Activated CD8-positive, alpha-beta memory T cell treated with anti-CD3 and anti-CD28 coated beads, Interleukin-2, amount 50 U/mL, for 48 hours (primary cell): ENCODE results near the gene COL20A1.
"Not testable (repeated sequence)": the region's sequence is repeated elsewhere in the genome, so short reads cannot be mapped to it uniquely, and the experiment has no call there.

Experiments
- DNase-seq: peaks from one replicate; pipeline ENCODE4 v3.0.0-alpha.2; 2020

Gene COL20A1

DNA sequence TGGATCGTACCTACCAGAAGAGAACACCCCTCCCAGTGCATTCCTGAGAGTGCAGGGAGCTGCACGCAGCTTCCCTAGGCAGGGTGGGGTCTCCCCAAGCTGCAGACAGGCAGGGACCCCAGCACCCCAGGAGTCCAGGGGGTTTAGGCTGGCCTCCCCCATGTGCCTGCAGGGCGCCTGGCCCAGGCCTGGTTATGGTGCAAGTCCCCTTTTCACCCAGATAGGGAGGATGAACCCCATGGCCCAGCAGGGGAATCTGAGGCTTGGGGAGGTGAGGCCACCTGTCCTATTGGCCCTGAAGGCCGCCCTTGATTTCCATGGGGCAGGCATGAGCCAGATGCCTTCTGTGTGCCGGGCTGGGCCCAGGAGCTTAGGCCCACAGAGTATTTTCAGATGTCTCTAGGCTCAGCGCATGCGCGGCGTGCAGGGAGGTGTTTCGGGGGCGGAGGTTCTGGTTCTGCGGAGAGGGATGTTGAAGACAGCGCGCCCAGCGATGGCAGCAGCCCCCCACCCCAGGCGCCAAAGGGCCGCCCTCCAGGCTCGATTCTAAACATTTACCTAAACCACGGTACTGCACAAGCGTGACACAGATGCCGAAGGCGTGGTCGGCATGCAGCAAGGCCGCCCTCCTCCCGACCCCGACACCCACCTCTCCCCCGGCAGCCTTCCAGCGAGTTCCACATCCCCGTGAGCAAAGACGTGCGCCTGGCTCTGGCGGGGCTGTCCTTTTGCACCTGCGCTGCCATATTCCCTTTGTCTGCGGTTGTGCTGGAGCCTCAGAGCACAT is 29.4 kb downstream of the COL20A1 start:
- DNase-seq = no peak

DNA sequence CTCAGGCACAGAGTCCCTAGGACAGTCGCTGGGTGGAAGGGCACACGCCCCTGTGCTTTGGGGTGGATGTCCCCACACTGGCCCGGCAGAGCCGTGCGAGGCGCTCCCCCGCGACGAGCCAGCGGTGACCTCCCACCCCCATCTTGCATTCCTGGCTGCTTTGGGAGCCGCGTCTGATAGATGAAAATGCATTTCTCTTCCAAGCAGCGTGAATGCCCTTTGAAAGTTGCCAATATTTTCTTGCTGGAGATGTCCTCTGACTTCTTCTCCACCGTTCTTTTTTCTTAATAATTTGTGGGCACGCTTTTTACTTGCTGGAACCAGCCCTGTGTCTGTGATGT is 29.9 kb downstream of the COL20A1 start:
- no peak for DNase-seq

DNA sequence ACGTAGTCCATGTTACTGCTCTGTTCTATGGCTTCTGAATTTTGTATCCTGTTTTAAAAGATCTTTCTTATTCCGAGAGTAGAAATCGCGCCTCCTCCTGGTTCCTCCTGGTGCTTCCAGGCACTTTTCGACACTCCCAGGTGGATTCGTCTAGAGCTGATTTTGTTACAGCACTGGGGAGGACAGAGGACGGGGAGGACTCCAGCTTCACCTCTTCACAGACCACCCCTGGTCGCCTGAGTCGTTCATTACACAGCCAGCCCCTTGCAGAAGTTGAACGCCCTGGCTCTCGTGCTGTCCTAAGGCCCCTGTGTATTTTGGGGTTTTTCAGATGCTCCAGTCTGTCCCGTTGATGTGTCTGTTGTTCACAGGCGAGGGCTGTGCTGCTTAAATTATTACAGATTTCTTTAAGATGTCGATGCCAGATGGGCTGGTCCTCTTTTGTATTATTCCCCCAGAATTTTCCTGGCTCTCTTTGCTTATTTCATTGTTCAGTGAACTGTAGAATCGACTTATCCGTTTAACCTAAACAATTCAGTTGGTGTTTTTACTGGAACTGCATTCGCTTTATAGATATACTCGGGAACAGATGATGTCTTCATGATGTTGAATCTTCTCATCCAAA is 30.5 kb downstream of the COL20A1 start:
- no peak for DNase-seq

DNA sequence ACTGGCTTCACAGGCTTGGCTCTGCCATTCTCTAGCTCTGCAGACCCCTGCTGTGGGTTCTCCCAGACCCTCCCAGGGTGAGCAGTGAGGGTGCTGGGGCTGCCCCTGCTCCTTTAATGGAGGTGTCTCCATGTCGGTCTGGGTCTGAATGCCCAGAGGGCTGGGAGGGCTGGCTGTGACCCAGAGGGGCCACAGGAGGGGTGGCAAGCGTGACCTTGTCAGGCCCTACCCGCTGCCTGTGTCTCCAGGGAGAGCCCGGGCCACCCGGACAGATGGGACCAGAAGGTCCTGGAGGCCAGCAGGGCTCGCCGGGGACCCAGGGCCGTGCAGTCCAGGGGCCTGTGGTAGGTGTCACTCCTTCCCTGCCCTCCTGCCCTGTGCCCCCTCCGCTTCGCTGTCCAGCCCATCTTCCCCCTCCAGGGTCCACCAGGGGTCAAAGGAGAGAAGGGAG is 32.1 kb downstream of the COL20A1 start:
- no peak for DNase-seq

DNA sequence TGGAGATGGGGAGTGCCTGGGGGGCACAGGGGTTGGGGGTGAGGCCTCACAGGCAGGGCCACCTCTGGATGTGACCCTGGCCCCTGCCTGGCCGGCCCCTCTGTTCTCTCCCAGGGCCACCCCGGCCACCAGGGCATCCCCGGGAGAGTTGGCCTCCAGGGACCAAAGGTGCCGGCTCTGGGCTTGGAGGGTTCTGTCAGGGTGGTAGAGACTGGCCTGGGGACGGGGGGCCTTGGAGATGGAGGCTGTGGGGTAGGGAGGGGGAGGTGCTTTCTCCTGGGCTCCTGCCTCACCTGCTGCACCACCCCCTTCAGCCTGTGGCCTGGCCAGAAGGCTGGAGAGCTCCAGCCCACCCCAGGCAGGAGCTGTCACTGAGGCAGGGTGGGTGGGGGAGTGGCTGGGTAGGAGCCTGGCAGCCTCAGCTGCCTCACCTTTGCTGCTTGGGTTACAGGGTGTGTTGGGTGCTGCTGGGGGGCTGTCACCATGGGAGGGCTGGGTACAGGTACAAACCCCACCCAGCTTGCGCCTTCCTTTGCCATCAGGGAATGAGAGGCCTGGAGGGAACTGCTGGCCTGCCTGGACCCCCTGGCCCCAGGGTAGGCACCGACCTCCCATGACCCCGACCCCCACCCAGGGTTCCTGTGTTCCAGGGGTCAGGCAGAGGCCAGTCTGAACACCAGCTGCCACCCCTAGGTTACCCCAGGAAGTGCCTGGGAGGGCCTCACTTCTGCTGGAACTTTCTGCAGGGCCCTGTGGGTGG is 32.7 kb downstream of the COL20A1 start:
- DNase-seq = no peak

DNA sequence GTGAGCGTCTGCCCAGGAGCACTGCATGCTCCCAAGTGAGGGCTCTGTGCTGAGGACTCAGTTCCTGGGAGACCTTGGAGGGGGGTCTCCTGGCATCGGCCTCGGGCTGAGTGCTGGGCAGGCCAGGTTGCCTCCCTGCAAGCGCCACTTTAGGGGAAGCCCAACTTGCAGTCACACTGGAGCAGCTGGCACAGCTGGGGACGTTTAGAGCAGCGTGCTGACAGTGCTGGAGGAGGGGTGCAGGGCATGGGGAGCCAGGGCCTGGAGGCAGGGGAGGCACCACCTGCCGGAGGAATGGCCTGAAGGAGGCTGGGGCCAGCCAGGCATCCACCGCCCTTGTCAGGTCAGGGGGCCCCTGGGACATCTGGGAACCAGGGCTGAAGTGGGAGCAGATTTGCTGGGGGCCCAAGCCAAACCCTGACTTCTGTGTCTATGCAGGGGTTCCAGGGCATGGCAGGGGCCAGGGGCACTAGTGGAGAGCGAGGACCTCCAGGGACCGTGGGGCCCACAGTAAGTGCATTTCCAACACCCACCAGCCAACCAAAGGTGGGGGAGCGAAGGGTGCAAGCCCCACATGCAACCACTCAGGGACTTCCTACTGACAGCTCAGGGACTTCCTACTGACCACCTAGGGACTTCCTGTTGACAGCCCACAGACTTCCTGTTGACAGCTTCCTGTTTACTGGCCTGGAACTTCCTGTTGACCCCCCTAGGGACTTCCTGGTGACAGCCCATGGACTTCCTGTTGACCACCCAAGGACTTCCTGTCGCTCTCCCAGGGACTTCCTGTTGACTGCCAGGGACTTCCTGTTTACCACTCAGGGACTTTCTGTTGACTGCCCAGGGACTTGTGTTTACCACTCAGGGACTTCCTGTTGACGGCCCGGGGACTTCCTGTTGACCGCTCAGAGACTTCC is 33.6 kb downstream of the COL20A1 start:
- no peak for DNase-seq

DNA sequence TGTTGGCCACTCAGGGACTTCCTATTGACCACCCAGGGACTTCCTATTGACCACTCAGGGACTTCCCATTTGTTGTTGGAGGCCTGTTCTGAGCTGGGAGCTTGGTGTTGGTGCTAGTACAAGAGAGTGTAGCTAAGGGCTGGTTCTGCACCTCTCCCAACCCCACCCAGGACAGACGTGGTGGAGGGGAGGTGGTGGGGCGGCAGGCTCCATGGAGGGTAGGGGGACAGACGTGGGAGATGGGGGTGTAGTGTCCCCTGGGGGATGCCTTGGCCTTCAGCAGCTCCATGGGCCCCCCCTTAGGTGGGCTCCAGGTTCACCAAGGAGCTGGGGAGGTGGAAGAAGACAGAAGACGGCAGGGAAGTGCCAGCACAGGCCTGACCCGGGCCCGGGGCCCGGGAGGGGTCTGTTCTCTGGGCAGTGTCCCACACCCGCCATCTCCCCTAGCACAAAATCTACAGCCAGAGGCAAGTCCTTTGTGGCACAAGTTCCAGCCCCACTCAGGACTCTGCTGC is 34.3 kb downstream of the COL20A1 start:
- DNase-seq = no peak

DNA sequence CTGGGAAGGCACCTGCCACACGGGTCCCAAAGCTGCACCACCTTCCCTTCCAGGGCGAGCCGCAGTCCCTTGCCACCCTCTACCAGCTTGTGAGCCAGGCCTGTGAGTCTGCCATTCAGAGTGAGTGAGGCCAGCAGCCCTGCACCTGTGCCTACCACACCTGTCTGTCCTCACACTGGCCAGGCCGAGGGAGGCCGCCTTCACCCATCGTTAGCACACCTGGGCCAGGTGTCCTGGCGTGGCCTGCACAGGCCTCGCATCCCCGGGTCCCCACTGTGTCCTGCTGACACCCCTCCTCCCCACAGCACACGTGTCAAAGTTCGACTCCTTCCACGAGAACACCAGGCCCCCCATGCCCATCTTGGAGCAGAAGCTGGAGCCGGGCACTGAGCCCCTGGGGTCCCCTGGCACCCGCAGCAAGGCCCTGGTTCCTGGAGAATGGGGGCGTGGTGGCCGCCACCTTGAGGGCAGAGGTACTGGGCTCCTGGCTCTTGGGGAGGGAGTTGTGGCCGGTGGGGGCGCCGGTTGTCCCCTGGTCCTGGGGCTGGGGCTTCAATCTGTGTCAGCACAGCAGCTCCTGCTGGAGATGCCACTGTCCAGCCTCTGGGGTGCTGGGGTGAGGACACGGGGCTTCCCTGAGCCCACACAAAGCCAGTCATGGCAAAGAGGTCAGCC is 35.2 kb downstream of the COL20A1 start:
- DNase-seq = no peak

DNA sequence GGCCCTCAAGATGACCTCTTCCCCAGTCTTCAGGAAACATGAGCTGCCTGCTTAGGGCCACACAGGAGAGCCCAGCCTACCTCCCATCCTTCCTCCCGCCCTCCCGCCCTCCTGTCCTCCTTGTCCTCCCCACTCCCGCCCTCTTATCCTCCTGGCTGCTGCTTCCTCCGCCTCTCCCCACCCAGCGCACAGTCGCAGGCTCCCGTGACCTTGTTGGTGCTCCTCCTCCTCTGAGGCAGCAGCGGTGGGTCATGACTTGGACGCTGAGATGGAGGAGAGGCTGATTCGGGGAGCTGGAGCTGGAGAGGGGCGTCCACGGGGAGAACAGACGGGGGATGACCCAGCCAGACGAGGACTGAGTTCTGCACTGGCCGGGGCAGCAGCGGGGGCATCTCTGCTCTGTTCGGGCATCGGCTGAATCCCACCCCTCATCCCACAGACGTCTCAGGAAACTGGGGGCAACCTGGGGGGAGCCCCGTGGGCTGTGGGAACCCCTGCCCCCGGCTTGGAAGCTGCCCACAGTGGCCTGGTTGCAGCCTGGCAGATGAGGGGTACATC is 35.8 kb downstream of the COL20A1 start:
- DNase-seq = no peak

DNA sequence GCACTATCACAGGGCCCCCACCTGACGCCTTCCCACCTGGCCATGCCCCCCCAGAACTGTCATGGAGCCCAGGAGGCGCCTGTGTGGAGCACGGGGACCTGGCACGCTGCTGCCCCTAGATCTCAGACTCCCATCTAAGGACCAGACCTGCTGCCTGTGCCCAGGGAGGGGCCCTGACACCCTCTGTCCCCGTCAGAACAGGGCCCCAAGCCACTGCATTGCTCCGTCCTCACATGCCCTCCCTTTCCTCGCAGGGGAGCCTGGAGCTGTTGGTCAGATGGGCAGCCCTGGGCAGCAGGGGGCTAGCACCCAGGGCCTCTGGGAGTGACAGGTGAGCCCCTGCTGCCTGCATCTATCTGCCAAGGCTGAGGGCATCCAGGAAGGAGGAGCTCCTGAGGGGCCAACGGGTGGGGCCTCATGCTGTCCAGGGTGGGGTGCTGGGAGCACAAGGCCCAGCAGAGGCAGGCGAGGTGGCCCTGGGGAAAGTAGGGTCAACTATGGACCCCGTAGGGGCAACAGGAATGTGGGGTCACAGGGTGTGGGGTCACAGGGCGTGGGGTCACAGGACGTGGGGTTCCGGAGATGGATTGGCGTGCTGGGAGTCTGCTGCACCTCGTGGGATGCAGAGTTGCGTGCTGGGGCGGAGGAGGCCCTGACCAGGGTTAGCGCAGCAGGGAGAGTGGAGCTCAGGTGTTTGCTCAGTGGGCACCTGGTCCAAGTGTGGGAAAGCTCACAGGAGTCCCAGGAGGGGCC is 36.5 kb downstream of the COL20A1 start:
- DNase-seq = no peak

DNA sequence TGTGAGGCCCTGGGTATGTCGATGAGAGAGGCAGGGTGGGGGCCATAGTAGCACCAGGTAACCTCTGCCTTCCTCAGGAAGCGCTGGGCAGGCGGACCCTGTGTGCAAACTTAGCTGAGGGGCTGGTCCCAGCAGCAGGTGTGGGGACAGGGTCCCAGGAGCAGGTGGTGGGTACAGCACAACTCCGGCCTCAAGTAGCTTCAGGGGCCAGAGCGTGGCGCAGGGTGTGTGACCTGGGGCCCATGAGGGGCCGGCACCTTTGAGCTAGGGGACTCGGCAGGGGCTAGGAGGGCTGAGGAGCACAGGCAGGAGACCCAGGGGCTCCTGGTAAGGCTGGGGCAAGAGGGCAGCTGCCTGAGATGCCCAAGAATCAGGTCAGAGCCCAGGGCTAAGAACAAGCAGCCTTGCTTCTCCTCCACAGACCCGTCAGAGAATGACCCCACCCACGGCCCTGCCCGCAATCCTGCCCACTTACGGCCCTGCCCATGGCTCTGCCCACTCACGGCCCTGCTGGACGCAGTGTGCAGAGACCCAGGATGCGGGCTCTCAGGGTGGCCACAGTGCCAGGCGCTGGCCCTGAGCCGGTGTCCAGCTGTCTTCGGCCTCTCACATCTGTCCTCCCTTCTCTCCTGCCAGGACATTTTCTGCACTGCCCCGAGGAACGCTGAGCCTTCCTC is 37.2 kb downstream of the COL20A1 start:
- no peak for DNase-seq

DNA sequence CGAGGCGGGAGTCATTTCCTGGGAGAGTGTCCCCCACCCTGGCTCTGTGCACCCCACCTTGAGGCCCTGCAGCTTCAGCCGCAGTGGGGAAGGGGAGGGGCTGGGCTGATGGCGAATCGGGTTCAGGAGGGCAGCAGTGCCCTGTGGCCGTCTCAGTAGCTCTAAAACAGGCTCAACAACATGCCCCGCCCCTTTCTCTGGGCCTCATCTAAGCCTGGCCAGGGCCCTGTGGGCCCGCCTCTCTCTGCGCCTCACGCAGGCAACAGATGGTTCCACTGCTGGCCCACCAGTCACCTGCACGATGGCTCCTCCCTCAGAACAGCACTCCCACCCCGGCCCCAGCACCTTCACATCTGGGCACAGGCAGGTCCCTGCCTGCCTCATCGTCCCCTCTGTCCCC is 38.0 kb downstream of the COL20A1 start:
- DNase-seq = no peak

DNA sequence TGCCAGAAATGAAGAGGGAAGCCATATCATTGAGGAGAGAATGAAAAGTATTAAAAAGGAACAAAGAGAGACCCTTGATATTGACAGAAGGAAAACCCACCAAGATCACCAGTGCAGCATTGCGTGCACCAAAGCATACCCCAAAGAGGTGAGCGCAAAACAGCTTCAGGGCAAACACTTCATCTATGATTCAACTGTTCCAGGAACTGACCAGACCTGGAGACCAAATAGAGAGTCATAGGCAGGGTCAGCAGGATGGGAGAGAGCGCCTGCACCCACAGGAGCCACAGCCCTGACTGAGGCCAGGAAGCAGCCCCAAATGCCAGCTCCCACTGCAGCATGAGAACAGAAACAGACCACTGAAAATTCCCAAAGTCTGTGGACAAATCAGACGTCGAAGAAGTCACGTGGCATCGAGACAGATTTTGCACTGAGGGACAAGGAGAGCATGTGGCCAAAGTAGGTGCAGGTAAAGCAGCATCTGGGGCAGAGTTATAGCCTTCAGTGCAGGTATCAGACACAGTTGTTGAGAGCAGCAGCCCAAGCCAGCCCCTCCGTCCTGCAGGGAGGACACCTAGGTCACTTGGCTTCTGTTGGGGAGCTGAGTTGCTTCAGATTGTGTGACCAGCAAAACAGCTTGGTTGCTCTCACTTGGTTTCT is 38.9 kb downstream of the COL20A1 start:
- no peak for DNase-seq

DNA sequence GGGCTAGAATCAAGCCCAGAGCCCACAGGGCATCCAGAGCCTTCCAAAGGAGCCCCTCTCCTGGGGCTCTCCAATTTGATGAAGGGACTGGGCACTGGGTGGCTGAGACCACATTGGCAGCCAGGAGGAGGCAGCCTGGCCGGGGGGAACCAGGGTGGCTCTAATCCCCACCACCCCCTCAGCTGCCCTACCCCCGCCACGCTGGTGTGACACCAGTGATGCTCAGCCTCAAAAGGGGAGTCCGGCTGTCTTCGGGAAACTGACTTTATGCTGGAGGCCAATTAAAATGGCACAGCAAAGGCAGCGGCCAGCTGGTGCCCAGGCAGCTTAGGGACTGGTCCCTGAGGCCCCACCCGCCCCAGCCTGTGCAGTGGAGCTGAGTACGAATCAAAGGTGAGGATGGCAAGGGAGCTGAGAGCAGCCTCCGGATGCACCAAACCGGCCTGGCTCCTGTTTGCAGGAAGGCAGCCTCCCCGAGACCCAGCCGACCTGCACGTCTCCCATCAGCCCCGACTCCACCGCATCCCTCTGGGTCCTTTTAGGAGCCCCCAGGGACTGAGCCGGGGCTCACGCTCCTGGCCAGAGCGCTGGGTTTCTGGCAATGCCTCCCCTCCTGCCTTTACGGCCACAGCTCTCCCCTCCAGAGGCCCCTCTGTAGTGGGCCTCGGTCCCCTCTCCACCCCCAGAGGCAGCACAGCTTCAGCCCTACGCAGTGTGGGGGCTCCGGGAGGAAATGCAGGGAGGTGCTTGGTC is 39.7 kb downstream of the COL20A1 start:
- DNase-seq = no peak

DNA sequence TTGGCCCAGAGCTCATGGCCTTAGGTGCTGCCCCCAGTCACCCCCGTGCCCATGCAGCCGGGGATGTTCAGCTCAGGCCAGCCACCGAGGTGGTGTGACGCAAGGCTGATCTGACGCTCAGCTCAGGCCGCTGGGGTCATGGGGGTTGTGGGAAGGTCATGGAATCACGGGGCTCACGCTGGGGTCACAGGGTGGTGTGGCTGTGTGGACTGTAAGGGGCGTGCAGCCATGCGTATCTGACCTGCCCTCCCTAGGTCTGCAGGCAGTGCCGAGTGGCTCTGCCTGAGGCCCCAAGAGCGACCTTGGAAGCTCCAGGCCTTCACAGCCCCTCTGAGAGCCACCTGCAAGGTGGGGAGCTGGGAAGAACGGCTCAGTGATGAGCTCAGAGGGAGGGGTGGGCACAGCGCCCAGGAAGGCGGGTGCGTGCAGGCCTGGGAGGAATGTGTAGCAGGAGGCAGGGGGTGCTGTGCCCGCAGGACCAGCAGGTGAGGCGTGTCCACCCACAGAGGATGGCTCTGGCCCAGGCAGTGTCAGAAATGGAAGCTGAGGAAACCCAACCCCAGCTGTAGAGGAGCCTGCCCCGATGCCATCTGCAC is 40.4 kb downstream of the COL20A1 start:
- no peak for DNase-seq

DNA sequence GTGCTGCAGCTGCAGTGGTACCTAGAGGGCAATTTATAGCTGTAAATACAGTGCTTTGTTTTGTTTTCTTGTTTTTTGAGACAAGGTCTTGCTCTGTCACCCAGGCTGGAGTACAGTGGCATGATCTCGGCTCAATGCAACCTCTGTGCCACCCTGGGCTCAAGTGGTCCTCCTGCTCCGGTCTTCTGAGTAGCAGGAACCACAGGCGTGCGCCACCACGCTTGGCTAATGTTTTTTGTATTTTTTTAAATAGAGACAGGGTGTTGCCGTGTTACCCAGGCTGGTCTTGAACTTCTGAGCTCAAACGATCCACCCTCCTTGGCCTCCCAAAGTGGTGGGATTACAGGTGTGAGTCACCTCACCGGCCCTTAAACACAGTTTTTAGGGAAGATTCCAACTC is 41.4 kb downstream of the COL20A1 start:
- DNase-seq = no peak

DNA sequence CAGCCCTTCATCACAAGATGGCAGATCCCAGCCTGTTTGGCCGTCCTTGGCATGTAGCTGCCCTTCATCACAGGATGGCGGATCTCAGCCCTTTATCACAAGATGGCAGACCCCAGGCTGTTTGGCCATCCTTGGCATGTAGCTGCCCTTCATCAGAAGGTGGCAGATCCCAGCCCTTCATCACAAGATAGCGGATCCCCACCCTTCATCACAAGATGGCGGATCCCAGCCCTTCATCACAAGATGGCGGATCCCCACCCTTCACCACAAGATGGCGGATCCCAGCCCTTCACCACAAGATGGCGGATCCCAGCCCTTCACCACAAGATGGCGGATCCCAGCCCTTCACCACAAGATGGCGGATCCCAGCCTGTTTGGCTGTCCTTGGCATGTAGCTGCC is 42.1 kb downstream of the COL20A1 start:
- not testable (repeated sequence) for DNase-seq

DNA sequence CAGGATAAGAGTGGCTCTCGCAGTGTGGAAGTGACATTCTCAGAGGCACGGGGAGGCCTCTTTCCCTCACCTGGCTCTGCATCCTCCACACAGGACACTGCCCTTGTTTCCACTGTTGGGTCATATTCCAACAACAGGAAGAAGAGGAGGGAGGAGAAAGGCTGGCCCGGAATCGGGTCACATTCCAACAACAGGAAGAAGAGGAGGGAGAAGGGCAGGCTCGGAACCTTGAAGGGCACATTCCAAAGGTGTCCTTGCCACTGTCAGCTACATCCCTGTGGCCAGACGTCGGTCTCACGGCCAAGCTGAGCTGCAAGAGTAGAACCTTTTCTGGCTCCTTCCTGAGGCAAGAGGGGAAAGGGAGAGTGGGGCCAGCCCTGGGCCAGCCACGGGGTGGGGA is 42.7 kb downstream of the COL20A1 start:
- DNase-seq = no peak
